Esophagus mucosa (tissue), 1 donor: ENCODE measurements around the gene NBEAL1. TPM values are rescaled to one million over a fixed set of nuclear protein-coding genes. Genes with fewer than 3 reads are reported as not detected.
"Not testable (repeated sequence)": the region's sequence is repeated elsewhere in the genome, so short reads cannot be mapped to it uniquely, and the experiment has no call there.

ENCODE experiments used
- ATAC-seq: fragments of 200-7000 bp; cut with Tn5 transposase; one replicate; pipeline ENCODE4 v1.9.1; 2020
- total RNA-seq: library from RNA; stranded (reverse); gene quantifications from one replicate; pipeline ENCODE4 v1.2.4, GENCODE V29; 2023
- donor health status: DM: yes; HTN: yes; CAD: no.

Gene NBEAL1
- 16.4 TPM for total RNA-seq

DNA sequence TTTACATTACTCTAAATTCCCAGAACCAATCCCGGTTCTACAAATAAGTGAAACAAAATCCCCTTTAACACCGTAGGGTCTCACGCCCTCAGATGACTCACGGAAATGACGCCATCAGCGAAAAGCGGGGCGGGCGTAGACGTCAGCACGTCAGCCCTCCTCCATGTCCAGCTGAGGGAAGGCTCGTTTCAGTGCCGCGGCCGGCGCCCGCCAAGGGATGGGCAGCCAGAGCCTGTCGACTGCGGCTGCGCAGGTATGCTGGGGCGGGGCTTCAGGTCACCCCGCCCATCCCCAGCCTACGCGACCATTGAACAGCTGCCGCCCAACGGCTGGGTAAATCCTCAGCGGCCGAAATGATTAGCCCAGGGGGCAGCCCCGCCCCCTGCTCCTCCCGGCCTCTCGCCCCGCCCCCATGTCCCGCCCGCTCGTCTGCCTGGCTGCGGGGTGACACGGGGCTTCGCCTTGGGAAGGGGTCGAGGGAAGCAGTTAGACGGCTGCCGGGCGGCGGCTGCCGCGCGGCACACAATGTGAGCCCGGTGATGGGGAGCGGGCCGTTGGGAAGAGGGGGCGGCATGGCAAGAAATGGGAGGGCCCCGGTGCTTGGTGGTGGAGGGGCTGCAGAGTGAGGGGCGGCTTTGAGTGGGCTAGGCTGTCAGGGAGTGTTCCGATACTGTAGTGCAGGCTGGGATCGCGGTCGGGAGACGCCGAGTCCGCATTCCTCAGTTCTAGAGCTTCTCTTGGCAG lies at the start of gene NBEAL1:
NBEAL1 (plus strand) TSS at position 420 of the 744 bp plus-strand sequence. CDS start 1,510 bp downstream, outside the sequence.
- ATAC-seq: peak; percentile 99

DNA sequence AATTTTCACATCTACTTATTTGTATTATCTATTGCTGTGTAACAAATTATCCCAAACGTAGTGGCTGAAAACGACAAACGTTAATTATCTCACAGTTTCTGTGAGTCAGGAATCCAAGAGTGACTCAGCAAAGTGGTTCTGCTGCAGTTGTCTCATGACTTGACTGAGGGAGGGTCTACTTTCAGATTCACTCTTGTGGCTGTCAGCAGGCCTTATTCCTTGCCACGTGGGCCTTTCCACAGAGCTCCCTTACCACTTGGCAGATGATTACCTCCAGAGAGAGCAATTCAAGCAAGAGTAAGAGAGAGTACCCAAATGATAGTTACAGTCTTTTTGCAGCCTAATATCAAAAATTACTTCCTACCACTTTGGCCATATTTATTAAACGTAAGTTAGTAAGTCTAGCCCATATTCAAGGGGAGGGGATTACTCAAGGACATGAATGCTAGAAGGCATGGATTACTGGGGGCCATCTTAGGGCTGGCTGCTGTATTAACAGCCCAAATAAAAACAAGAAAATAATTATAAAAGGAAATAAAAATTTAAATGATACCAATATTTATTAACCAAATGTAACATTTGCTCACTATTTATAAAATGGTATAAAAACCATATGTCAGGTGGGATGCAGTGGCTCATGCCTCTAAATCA lies 48.7 kb upstream of the NBEAL1 start:
- no peak for ATAC-seq

DNA sequence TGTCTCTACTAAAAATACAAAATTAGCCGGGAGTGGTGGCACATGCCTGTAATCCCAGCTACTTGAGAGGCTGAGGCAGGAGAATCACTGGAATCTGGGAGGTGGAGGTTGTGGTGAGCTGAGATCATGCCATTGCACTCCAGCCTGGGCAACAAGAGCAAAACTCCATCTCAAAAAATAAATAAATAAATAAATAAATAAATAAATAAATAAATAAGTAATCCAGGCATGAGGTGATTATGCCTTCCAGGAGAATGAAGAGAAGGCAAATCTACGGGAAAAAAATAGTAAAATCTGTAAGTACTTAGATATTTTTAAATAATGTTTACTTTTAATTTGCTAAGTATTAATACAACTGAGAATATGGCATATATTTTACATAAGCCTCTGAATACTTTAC lies 45.3 kb upstream of the NBEAL1 start:
- not testable (repeated sequence) for ATAC-seq

DNA sequence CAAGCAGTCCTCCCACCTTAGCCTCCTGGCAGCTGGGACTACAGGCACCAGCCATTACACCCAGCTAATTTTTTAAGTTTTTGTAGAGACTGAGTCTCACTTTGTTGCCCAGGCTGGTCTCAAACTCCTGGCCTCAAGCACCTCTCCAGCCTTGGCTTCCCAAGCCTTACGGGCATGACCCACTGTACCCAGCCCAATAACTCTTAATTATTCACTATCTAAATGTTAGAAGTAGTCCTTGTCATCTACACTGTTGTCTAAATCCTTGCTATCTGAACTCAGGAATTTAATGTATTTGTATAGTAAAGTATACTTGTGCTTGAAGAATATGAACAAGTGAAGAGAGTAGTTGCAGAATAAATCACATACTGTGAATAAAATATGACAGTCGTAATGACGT lies 37.9 kb upstream of the NBEAL1 start:
- no peak for ATAC-seq

DNA sequence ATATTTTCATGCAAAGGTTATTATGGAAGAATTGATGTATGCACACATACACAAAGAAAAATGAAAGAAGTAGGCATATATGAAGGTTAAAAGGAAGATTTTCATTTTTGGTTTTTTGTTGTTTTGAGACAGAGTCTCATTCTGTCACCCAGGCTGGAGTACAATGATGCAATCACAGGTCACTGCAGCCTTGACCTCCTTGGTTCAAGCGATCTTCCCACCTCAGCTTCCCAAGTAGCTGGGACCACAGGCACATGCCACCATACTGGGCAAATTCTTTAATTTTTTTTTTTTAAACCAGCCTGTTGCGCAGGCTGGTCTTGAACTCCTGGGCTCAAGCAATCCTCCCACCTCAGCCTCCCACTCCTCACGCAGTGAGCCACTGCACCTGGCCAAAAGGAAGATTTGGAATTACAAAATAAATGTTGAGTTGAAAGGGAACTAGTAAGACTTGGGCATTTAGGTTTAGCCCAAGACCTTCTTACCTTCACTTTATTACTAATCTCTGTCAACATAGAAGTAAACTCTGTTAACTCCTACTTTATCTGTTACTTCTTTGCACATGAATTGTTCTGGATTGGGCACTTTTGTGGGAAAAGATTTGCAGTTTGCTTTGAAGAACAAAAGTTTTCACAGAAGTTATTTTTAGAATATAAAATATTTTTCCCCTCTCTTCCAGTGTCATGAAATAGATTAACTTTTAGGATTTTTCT lies 31.7 kb upstream of the NBEAL1 start:
- ATAC-seq: no peak

DNA sequence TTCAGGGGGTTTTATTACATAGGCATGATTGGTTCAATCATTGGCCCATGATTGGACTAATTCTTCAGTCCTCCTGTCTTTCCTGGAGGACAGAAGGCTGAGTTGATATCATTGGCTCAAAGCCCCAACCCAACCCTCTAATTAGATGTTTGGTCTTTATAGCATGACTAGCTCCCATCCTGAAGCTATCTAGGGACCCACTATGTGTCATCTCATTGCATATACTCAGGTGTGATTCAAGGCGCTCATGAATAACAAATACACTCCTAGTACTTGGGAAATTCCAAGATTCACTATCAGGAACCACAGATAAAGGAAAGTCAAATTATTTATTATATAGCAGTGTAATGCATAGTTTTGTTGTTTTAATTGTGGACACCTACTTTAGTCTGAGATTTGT lies 24.9 kb upstream of the NBEAL1 start:
- no peak for ATAC-seq

GRCh38 chr2:202990501-202990900 lies 24.2 kb upstream of the NBEAL1 start:
- ATAC-seq: no peak

DNA sequence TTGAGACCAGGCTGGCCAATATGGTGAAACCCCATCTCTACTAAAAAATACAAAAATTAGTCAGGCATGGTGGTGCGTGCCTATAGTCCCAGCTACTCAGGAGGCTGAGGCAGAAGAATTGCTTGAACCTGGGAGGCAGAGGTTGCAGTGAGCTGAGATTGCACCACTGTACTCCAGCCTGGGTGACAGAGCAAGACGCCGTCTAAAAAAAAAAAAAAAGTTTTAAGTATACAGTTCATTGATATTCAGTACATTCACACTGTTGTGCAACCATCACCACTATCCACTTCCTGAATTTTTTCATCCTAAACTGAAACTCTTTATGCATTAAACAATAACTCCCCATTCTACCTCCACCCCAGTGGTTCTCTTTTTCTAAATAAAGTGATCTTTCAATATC lies 17.6 kb upstream of the NBEAL1 start:
- ATAC-seq: peak; percentile 62

GRCh38 chr2:203002054-203002821 lies 12.4 kb upstream of the NBEAL1 start:
- peak; percentile 57 for ATAC-seq

- no peak for ATAC-seq
These were observed 11.0 kb upstream of the NBEAL1 start for GRCh38 chr2:203003716-203004115.

DNA sequence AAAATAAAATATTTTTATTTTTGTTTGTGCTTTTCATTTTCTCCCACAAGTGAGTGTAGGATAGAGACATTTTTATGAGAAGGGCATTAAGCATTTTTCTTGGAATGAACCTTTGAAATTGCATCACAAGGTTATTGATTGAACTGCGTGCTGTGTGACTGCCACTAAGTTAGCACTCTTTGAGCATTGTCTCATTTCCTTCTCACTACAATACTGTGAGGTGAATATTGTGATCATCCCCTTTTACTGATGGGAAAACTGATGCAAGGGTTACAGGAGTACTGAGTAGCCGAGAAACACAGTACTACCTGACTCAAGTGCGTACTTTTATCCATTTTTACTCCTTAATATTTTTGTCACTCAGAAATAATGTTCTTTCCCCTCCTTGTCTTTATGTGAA lies 2.0 kb downstream of the NBEAL1 start:
- ATAC-seq: no peak

- ATAC-seq: no peak
These were observed 3.5 kb downstream of the NBEAL1 start for GRCh38 chr2:203018181-203018580.

GRCh38 chr2:203019142-203019541 lies 4.5 kb downstream of the NBEAL1 start:
- no peak for ATAC-seq

DNA sequence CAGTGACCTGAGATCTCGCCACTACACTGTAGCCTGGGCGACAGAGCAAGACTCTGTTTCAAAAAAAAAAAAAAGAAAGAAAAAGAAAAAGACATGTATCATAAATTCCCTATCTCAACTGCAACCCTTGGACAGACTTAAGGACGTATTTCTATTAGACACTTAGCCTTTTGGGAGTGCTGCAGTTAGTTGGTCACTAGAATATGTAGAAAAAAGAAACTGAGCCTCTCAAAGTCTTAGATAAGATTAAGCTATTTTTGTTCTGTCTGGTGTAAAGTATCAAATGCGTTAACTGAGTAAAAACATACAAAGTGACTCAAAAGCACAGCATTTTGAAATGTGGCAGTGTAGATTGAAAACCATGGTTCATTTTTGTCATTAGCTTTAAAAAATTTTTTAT lies 7.3 kb downstream of the NBEAL1 start:
- no peak for ATAC-seq

GRCh38 chr2:203022751-203023150 lies 8.1 kb downstream of the NBEAL1 start:
- no peak for ATAC-seq

- ATAC-seq: no peak
These were observed 10.9 kb downstream of the NBEAL1 start for GRCh38 chr2:203025592-203025991.

DNA sequence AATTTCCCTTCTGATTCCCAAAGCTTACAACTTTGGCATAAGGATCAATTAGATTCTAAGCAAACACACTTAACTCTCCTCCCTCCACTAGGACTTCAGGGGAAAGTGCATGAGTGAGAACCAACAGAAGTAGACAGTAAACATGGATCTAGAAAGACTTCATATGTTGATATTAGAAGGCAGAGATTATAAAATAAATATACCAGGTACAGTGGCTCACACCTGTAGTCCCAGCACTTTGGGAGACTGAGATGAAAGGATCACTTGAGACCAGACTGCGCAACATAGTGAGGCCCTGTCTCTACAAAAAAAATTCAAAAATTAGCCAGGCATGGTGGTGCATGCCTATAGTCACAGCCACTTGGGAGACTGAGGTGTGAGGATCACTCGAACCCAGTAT lies 15.9 kb downstream of the NBEAL1 start:
- ATAC-seq: no peak

- no peak for ATAC-seq
These were observed 16.3 kb downstream of the NBEAL1 start for GRCh38 chr2:203030991-203031390.

DNA sequence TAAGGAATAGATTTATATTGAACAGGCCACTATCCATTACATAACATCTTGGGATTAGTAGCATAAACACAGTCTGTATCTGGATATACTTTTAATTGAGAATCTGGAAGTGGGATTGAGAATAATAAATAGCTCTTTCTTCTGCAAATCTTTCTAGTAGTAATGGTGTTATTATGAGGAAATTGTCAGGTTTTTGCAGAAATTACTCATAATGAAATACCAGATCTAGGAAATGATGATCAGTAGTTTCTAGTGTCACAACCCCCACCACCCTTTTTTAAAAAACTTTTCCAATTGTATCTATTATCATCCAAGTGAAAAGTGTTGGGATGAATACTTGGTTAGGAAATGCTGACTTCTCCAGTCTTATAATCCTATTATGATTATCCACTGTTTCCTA lies 18.7 kb downstream of the NBEAL1 start:
- no peak for ATAC-seq

DNA sequence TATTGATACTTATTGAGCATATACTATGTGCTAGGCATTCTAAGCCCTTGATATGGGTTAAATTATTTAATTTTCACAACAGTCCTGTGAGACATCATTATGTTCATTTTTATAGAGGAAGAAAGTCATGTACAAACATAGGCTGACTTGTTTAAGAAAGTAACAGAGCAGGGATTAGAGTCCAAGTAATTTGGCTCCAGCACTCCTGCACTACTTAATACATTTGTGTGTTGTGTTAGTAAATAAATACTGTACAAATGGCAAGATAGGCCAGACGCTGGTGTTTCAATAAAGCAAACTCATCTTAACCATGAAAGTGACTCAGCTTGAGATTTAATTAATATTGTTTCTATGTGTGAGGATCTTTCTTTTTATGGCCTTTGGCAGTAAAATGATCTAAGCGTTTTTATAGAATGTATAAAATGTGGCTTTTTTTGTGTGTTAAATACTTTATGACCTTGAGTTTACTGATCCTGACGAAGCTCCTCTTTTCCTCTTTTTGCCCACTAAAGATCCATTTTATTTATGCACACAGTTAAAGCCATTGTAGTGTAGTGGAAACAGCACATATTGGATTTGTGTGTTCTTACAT lies 21.3 kb downstream of the NBEAL1 start:
- ATAC-seq: no peak

GRCh38 chr2:203037026-203037425 lies 22.4 kb downstream of the NBEAL1 start:
- ATAC-seq: no peak

DNA sequence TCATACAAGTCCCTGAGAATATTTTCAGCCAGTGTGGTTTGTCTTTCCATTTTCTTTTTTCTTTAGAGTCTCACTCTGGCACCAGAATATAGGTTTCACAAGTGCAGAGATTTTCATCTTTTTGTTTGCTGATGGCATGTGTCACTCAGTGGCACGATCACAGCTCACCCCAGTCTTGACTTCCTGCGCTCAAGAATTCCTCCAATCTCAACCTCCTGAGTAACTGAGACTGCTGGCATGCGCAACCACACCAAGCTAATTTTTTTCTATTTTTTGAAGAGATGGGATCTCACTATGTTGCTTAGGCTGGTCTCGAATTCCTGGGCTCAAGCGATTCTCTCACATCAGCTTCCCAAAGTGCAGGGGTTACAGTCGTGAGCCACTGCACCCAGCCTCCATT lies 23.9 kb downstream of the NBEAL1 start:
- no peak for ATAC-seq

- ATAC-seq: not testable (repeated sequence)
These were observed 24.5 kb downstream of the NBEAL1 start for GRCh38 chr2:203039211-203039610.
